SK-N-SH treated with all-trans-retinoic acid at 6 μM for 48 hours (cell line): ENCODE results near the gene SKAP2.

Experiments used
- ATAC-seq: fragments of 200-7000 bp; cut with Tn5 transposase; 3 replicates; pipeline ENCODE4 v1.9.1; 2020; ENCODE audit warnings: mild to moderate bottlenecking, moderate library complexity
- ARNTL ChIP-seq: fragments of 450-650 bp; formaldehyde crosslinking; IDR thresholded peaks from 2 replicates; pipeline ENCODE4 v1.5.0; 2020; ENCODE audit warnings: low read depth, mild to moderate bottlenecking, moderate library complexity, borderline replicate concordance
- BACH2 ChIP-seq: fragments of 250-450 bp; sonication (Bioruptor Pico); IDR thresholded peaks from 2 replicates; pipeline ENCODE4 v1.9.0; 2021; ENCODE audit warnings: mild to moderate bottlenecking, borderline replicate concordance
- CREB5 ChIP-seq: fragments of 250-450 bp; sonication (Bioruptor Pico); IDR thresholded peaks from 2 replicates; pipeline ENCODE4 v1.5.1; 2020; ENCODE audit warnings: low read depth, mild to moderate bottlenecking, moderate library complexity
- CSDC2 ChIP-seq: fragments of 250-450 bp; sonication (Bioruptor Pico); IDR thresholded peaks from 2 replicates; pipeline ENCODE4 v1.5.0; 2020; ENCODE audit warnings: mild to moderate bottlenecking, moderate library complexity
- CSRNP3 ChIP-seq: fragments of 250-450 bp; sonication (Bioruptor Pico); IDR thresholded peaks from 2 replicates; pipeline ENCODE4 v1.5.1; 2021; ENCODE audit warnings: mild to moderate bottlenecking, moderate library complexity
- ESRRG ChIP-seq: fragments of 250-450 bp; sonication (Bioruptor Pico); IDR thresholded peaks from 2 replicates; pipeline ENCODE4 v1.6.1; 2021; ENCODE audit warnings: mild to moderate bottlenecking
- GLIS3 ChIP-seq: fragments of 250-450 bp; sonication (Bioruptor Pico); IDR thresholded peaks from 2 replicates; pipeline ENCODE4 v1.5.0; 2020; ENCODE audit warnings: mild to moderate bottlenecking, moderate library complexity
- ISL1 ChIP-seq: fragments of 250-450 bp; sonication (Bioruptor Pico); IDR thresholded peaks from 2 replicates; pipeline ENCODE4 v2.1.2; 2022; ENCODE audit warnings: mild to moderate bottlenecking, moderate library complexity
- OSR1 ChIP-seq: fragments of 250-450 bp; sonication (Bioruptor Pico); IDR thresholded peaks from 2 replicates; pipeline ENCODE4 v1.8.0; 2022; ENCODE audit warnings: moderate library complexity, mild to moderate bottlenecking, inconsistent platforms
- PATZ1 ChIP-seq: fragments of 250-450 bp; sonication (Bioruptor Pico); IDR thresholded peaks from 2 replicates; pipeline ENCODE4 v1.8.0; 2020; ENCODE audit warnings: mild to moderate bottlenecking, moderate library complexity, borderline replicate concordance
- PPARA ChIP-seq: fragments of 250-450 bp; sonication (Bioruptor Pico); IDR thresholded peaks from 2 replicates; pipeline ENCODE4 v1.5.0; 2020; ENCODE audit warnings: mild to moderate bottlenecking, borderline replicate concordance
- RARB ChIP-seq: fragments of 250-450 bp; sonication (Bioruptor Pico); IDR thresholded peaks from 2 replicates; pipeline ENCODE4 v1.8.0; 2021; ENCODE audit warnings: mild to moderate bottlenecking, moderate library complexity
- SNAI2 ChIP-seq: fragments of 250-450 bp; sonication (Bioruptor Pico); IDR thresholded peaks from 2 replicates; pipeline ENCODE4 v1.5.0; 2020; ENCODE audit warnings: mild to moderate bottlenecking, moderate library complexity
- TOX ChIP-seq: fragments of 250-450 bp; sonication (Bioruptor Pico); IDR thresholded peaks from 2 replicates; pipeline ENCODE4 v1.8.0; 2021; ENCODE audit warnings: mild to moderate bottlenecking, moderate library complexity, borderline replicate concordance
- TSHZ2 ChIP-seq: fragments of 250-450 bp; sonication (Bioruptor Pico); IDR thresholded peaks from 2 replicates; pipeline ENCODE4 v1.5.0; 2020; ENCODE audit warnings: mild to moderate bottlenecking, moderate library complexity
- ZC3H10 ChIP-seq: fragments of 250-450 bp; sonication (Bioruptor Pico); IDR thresholded peaks from 2 replicates; pipeline ENCODE4 v1.5.1; 2021; ENCODE audit warnings: mild to moderate bottlenecking, moderate library complexity
- ZFP3 ChIP-seq: fragments of 250-450 bp; sonication (Bioruptor Pico); IDR thresholded peaks from 2 replicates; pipeline ENCODE4 v1.5.0; 2020; ENCODE audit warnings: mild to moderate bottlenecking, moderate library complexity
- ZFP30 ChIP-seq: fragments of 450-650 bp; formaldehyde crosslinking; IDR thresholded peaks from 2 replicates; pipeline ENCODE4 v1.5.0; 2022; ENCODE audit warnings: mild to moderate bottlenecking, moderate library complexity
- ZNF565 ChIP-seq: fragments of 450-650 bp; formaldehyde crosslinking; conservative IDR thresholded peaks from 2 replicates; pipeline ENCODE4 v1.5.0; 2020; ENCODE audit warnings: low read depth, mild to moderate bottlenecking, moderate library complexity
- ZNF70 ChIP-seq: fragments of 450-650 bp; formaldehyde crosslinking; IDR thresholded peaks from 2 replicates; pipeline ENCODE4 v1.5.0; 2020; ENCODE audit warnings: mild to moderate bottlenecking, moderate library complexity
- ZNF8 ChIP-seq: fragments of 450-650 bp; formaldehyde crosslinking; IDR thresholded peaks from 2 replicates; pipeline ENCODE4 v1.5.0; 2020; ENCODE audit warnings: mild to moderate bottlenecking, moderate library complexity

Gene SKAP2

GRCh38 chr7:26760501-26760900 lies 103.9 kb downstream of the SKAP2 start (continued):
- TF ChIP-seq TSHZ2 (CRISPR knock-in tag) (no peak), ARNTL (CRISPR knock-in tag) (no peak), BACH2 (CRISPR knock-in tag) (no peak), SNAI2 (no peak), ZFP3 (no peak)

GRCh38 chr7:26759108-26759507 lies 105.3 kb downstream of the SKAP2 start:
- ATAC-seq: no peak
- TF ChIP-seq CSDC2 (CRISPR knock-in tag) (no peak), ZC3H10 (CRISPR knock-in tag) (no peak), ESRRG (CRISPR knock-in tag) (no peak), CREB5 (no peak), ZNF565 (no peak), CSRNP3 (CRISPR knock-in tag) (no peak), ZFP3 (no peak), PATZ1 (CRISPR knock-in tag) (no peak), ZNF8 (CRISPR knock-in tag) (no peak), PPARA (CRISPR knock-in tag) (no peak), RARB (no peak), SNAI2 (no peak), ISL1 (CRISPR knock-in tag) (no peak), ZFP30 (no peak)
- TF ChIP-seq, all 23 proteins: peak for 0

- ATAC-seq: no peak
- TF ChIP-seq PATZ1 (CRISPR knock-in tag): no peak
- TF ChIP-seq ESRRG (CRISPR knock-in tag): no peak
- no peak for TF ChIP-seq ZFP30
- no peak for TF ChIP-seq OSR1 (CRISPR knock-in tag)
- TF ChIP-seq PPARA (CRISPR knock-in tag): no peak
- no peak for TF ChIP-seq CSRNP3 (CRISPR knock-in tag)
- TF ChIP-seq GLIS3 (CRISPR knock-in tag): no peak
- TF ChIP-seq ZNF70 (CRISPR knock-in tag): no peak
- TF ChIP-seq TOX: no peak
- TF ChIP-seq RARB: no peak
- TF ChIP-seq ZC3H10 (CRISPR knock-in tag): no peak
- TF ChIP-seq ZNF565: no peak
- no peak for TF ChIP-seq ISL1 (CRISPR knock-in tag)
- no peak for TF ChIP-seq ZFP3
- TF ChIP-seq, all 23 proteins: peak for 0
Measured at GRCh38 chr7:26743205-26743604, 121.2 kb downstream of the SKAP2 start.
